ENCODE measurements around the gene MDGA2.
"Not testable (repeated sequence)": the region's sequence is repeated elsewhere in the genome, so short reads cannot be mapped to it uniquely, and the experiment has no call there.

The MDGA2 gene

GRCh38 chr14:47322751-47323150 lies 352.7 kb downstream of the MDGA2 start:
- no peak for FAIRE-seq

GRCh38 chr14:47302121-47302520 lies 373.3 kb downstream of the MDGA2 start:
- no peak for FAIRE-seq

GRCh38 chr14:47300796-47301195 lies 374.6 kb downstream of the MDGA2 start:
- no peak for FAIRE-seq

DNA sequence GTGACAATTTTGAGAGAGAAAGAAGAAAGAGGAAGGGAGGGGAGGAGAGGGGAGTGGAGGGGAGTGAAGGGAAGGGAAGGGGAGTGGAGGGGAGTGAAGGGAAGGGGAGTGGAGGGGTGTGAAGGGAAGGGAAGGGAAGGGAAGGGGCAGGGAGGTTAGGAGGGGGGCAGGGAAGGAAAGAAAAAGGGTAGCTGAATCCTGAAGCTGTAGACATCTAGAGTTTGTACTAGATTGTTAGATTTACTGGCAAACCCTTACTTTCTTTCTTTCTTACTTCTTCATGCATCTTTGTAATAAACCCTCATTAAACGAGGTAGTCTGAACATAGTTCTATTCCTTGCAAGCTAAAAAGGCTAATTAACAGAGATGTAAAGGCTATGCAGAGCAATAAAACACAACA lies 378.0 kb downstream of the MDGA2 start:
- FAIRE-seq = no peak

GRCh38 chr14:47284283-47284682 lies 391.1 kb downstream of the MDGA2 start:
- FAIRE-seq = no peak

DNA sequence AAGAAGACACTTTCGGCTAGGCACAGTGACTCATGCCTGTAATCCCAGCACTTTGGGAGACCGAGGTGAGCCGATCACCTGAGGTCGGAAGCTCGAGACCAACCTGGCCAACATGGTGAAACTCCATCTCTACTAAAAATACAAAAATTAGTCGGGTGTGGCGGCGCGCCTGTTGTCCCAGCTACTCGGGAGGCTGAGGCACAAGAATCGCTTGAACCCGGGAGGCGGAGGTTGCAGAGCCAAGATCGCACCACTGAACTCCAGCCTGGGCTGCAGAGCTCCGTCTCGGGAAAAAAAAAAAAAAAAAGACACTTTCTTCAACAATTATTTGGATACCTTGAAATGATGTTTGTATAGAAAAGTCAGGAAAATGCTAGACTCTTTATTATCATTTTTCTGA lies 393.6 kb downstream of the MDGA2 start:
- not testable (repeated sequence) for FAIRE-seq

DNA sequence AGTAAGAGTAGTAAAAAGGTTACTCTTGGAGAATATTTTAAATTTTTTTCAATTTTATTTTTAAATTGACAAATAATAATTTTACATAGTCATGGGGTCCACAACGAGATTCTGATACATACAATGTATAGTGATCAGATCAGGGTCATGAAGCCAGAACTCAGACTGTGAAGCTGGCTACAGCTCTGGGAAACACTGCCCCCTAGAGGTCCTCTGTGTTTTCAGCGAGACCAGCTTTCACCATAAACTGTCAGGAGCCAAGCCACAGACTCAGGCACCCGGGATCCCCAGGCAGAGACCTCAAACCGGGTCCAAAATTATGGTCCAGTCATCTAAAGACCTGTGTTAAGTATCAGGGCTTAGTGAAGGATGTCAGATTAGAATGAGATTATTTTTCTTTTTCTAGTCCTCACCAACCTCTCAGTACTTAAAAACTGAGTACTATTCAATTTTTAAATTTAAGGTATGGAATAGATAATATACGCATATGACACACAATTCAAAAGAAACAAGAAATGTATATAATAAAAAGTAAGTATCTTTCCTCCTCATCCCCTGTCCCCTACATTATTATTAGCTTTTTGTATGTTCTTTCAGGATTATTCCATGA lies 397.1 kb downstream of the MDGA2 start:
- FAIRE-seq = peak; percentile 16

- FAIRE-seq = no peak
Measured at GRCh38 chr14:47277703-47278102, 397.7 kb downstream of the MDGA2 start.

- no peak for FAIRE-seq
Measured at GRCh38 chr14:47276931-47277330, 398.5 kb downstream of the MDGA2 start.

GRCh38 chr14:47273939-47274338 lies 401.5 kb downstream of the MDGA2 start:
- no peak for FAIRE-seq

DNA sequence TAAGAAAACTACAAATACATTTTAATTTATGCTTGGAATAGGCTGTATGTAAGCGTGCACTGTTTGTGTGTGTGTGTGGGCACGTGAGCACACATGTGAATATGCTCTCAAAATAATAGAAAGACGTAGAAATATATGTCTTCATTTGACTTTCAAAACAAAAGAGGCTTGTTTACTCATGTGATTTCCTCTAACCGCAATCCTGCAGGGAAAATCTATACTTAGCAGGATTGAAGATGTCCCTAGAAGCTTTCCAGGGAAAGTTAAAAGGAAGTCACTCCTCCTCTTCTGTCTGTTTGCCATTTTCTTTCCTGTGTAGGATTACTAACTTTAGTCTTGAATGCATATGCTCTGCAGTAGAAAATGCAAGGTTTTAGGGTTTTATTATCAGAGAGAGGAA lies 404.7 kb downstream of the MDGA2 start:
- FAIRE-seq = no peak

GRCh38 chr14:47269756-47270492 lies 405.5 kb downstream of the MDGA2 start:
- no peak for FAIRE-seq

DNA sequence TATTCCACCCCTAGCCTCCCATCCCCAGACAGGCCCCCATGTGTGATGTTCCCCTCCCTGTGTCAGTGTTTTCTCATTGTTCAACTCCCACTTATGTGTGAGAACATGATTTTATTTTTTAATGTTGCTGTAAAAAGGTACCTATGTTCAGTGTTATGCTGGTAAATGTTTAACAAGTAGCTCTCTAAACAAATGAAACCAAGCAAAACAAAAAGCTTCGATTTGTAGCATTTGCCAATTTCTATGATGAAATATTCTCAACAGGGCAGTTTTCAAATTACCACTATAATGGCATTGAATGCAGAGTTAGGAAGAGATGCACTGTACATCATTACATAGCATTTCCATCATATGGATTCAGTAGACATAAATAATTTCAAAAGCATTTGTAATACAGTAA lies 410.6 kb downstream of the MDGA2 start:
- no peak for FAIRE-seq

- FAIRE-seq = no peak
Measured at GRCh38 chr14:47262801-47263200, 412.6 kb downstream of the MDGA2 start.

GRCh38 chr14:47261350-47261749 lies 414.1 kb downstream of the MDGA2 start:
- no peak for FAIRE-seq

GRCh38 chr14:47259796-47260195 lies 415.6 kb downstream of the MDGA2 start:
- FAIRE-seq = no peak

DNA sequence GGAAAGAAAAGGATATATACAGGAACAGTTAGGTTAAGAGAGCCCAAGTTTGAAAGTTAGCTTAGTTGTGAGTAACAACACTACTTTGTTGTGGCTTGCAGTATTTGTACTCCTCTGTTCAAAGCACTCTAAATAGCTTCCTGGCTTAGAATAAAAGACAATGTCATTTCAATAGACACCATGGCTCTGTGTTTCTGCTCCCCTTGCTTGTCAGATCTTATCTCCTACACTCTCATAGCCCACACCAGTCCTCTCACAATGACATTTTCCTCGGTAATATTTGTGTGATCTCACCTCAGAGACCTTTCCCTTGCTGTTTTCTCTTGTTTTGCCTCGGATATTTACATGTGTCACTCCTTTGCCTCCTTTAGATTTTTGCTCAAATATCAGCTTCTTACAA lies 418.4 kb downstream of the MDGA2 start:
- FAIRE-seq = no peak

DNA sequence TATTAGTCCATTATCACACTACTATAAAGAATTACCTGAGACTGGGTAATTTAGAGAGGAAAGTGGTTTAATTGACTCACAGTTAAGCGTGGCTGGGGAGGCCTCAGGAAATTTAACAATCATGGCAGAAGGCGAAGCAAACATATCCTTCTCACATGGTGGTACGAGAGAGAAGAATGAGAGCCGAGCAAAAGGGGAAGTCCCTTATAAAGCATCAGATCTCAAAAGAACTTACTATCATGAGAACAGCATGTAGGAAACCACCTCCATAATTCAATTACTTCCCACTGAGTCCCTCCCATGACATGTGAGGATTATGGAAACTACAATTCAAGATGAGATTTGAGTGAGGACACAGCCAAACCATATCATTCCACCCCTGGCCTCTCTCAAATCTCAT lies 422.6 kb downstream of the MDGA2 start:
- no peak for FAIRE-seq

GRCh38 chr14:47246367-47246766 lies 429.0 kb downstream of the MDGA2 start:
- FAIRE-seq = no peak

- FAIRE-seq = not testable (repeated sequence)
Measured at GRCh38 chr14:47242579-47242978, 432.8 kb downstream of the MDGA2 start.

DNA sequence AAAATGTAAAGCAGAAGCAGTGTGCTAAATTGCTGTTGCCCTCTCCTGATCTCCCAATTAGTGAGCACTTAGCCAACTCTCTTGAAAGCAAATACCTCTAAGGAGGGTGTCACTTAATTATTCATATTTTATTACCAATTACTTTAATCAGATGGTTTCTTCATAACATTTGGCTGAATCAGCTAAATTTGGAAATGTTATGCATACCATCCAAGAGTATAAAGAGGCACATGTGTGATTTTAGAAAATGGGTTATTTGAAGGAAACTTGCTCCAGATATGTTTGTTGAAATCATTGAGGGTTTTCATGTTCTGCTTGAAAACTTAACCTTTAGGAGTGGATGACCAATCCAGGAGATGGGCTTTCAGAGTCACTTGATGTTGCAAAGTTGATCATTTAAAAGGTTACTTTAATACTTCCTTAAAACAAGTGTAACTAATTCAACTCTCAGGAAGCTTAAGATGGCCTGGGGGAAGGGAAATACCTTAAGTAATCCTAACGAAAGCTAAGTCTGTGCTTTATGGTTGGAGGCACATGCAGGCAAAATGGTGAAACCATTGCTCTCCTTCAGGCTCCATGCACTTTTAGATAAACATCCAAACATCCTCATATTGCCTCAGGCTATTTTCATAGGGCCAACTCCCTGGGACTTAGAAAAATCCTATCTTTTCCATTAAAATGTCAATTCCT lies 434.5 kb downstream of the MDGA2 start:
- FAIRE-seq = no peak

DNA sequence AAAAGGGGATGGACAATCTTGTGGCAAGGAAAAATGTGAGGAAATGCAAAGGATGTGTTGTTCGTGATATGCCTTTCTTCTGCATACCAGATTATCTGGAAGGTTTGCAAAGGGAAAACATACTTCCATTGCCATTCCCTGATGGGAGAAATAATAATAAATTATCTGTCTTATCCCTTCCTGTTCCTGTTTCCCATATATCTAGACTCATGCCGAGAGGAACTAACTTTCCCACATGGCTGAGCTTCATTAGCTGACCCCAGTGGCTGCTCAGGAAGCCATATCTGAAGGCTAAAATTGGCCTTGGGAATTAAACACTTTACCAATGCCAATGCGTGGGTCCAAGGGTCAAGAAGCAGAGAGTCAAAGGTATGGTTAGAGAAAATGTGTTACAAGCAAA lies 439.8 kb downstream of the MDGA2 start:
- no peak for FAIRE-seq

GRCh38 chr14:47226877-47227520 lies 448.4 kb downstream of the MDGA2 start:
- no peak for FAIRE-seq

DNA sequence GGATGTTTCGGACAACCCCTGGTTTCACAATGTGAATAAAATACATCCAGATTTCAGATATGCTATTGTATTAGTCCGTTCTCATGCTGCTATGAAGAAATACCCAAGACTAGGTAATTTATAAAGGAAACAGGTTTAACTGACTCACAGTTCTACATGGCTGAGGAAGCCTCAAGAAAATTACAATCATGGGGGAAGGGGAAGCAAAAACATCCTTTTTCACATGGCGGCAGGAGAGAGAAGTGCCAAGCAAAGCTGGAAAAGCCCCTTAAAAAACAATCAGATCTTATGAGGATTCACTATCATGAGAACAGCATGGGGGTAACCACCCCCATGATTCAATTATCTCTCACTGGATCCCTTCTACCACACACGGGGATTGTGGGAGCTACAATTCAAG lies 451.7 kb downstream of the MDGA2 start:
- no peak for FAIRE-seq

Data from A204.1 (cell line).